Glutamatergic neuron (in vitro differentiated cells): ENCODE measurements around the gene MAP1LC3A. TPM values are rescaled to one million over a fixed set of nuclear protein-coding genes. Genes with fewer than 3 reads are reported as not detected.

Experiments used
- DNase-seq: peaks from one replicate; pipeline ENCODE4 v3.0.0; 2022
- H3K27ac Mint-ChIP-seq: one replicate; pipeline ENCODE4 v1.8.0; 2020; ENCODE audit warnings: mild to moderate bottlenecking, mixed read lengths, inconsistent platforms; ENCODE audit not compliant: unreplicated experiment
- H3K27me3 Mint-ChIP-seq: one replicate; pipeline ENCODE4 v1.8.0; 2020; ENCODE audit warnings: mild to moderate bottlenecking, moderate library complexity, mixed read lengths, inconsistent platforms; ENCODE audit not compliant: unreplicated experiment
- H3K36me3 Mint-ChIP-seq: one replicate; pipeline ENCODE4 v1.8.0; 2020; ENCODE audit warnings: mild to moderate bottlenecking, mixed read lengths, inconsistent platforms; ENCODE audit not compliant: unreplicated experiment
- H3K4me1 Mint-ChIP-seq: one replicate; pipeline ENCODE4 v1.8.0; 2020; ENCODE audit warnings: mild to moderate bottlenecking, low read depth, mixed read lengths, inconsistent platforms; ENCODE audit not compliant: unreplicated experiment
- H3K4me3 Mint-ChIP-seq: one replicate; pipeline ENCODE4 v1.8.0; 2020; ENCODE audit warnings: mild to moderate bottlenecking, mixed read lengths, inconsistent platforms; ENCODE audit not compliant: unreplicated experiment
- H3K9me3 Mint-ChIP-seq: one replicate; pipeline ENCODE4 v1.8.0; 2020; ENCODE audit warnings: mild to moderate bottlenecking, moderate library complexity, mixed read lengths, inconsistent platforms; ENCODE audit not compliant: unreplicated experiment
- total RNA-seq: library from RNA; stranded (reverse); fragmentation: NEBNext Ultra II Directional; extraction: Animal tissue kit (Norgen Biotek cat#: 25700); gene quantifications from one replicate; pipeline ENCODE4 v1.2.1, GENCODE V29; 2021; ENCODE audit not compliant: unreplicated experiment
- TF ChIP-seq, protein P1 (sequence below): fragments of 200-600 bp; sonication (generic); IDR thresholded peaks from one replicate; pipeline ENCODE4 v1.5.0; 2021; ENCODE audit not compliant: partially characterized antibody, unreplicated experiment

MAP1LC3A gene
- total RNA-seq, 1 donor from 2014 or later, result 143 TPM

DNA sequence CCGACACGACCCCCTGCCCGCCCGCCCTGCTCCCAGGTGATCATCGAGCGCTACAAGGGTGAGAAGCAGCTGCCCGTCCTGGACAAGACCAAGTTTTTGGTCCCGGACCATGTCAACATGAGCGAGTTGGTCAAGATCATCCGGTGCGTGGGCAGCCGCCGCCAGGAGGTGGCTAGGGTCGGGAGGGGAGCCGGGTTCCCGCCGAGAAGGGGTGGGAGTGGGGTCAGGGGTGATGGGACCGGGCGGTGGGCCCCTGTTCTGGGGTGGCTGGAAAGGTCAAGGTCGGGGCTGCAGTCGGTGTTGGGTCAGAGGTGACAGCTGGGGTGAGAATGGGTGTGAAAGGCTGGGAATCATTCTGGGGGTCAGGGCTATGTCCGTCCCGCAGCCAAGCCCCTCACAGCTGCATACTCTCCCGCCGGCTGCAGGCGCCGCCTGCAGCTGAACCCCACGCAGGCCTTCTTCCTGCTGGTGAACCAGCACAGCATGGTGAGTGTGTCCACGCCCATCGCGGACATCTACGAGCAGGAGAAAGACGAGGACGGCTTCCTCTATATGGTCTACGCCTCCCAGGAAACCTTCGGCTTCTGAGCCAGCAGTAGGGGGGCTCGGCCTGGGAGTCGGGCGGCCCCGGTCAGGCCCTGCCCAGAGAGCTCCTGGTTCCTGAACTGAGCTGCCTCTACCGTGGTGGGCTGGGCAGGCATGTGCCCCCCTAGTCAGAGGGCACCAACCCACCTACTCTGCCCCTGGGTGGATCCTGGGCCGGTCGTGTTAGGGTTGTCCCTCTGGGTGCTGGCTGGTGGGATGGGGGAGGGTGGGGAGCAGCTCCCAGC, 1.0 kb downstream of the MAP1LC3A start:
- Mint-ChIP-seq H3K27me3 (peaks cover 7% of the 10 kb centered on the region), H3K4me1 (peaks cover 3% of the 10 kb centered on the region), H3K4me3 (peak overlapping the region; percentile 79), H3K9me3 (peaks cover 13% of the 10 kb centered on the region), H3K27ac (peak overlapping the region; percentile 66), H3K36me3 (no peaks in the 10 kb centered on the region)
- peak; percentile 48 for DNase-seq
- TF ChIP-seq, protein P1, sequence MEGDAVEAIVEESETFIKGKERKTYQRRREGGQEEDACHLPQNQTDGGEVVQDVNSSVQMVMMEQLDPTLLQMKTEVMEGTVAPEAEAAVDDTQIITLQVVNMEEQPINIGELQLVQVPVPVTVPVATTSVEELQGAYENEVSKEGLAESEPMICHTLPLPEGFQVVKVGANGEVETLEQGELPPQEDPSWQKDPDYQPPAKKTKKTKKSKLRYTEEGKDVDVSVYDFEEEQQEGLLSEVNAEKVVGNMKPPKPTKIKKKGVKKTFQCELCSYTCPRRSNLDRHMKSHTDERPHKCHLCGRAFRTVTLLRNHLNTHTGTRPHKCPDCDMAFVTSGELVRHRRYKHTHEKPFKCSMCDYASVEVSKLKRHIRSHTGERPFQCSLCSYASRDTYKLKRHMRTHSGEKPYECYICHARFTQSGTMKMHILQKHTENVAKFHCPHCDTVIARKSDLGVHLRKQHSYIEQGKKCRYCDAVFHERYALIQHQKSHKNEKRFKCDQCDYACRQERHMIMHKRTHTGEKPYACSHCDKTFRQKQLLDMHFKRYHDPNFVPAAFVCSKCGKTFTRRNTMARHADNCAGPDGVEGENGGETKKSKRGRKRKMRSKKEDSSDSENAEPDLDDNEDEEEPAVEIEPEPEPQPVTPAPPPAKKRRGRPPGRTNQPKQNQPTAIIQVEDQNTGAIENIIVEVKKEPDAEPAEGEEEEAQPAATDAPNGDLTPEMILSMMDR, result no peak

DNA sequence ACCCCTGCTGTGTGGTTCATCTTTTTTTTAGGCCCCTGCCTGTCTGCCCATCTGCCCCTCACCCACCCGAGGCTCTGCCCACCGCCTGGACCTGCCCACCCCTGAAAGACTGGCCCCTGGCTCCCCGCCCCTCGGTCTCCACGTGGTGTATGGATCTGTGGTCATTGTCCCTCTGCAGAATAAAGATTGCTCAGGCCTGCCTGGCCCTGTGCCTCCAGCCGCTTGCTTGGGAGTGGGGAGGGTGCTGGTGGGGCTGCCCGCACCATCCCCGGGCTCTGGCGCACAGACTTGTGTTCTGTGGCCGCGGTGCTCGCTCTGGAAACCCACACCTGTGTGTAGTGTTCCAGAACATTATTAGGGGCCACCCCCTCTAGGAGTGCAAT, 1.6 kb downstream of the MAP1LC3A start:
- peaks cover 7% of the 10 kb centered on the region for H3K27me3 Mint-ChIP-seq
- H3K27ac Mint-ChIP-seq, result no peak overlapping the region
- H3K9me3 Mint-ChIP-seq, result peaks cover 13% of the 10 kb centered on the region
- no peaks in the 10 kb centered on the region for H3K36me3 Mint-ChIP-seq
- no peak for DNase-seq
- TF ChIP-seq, protein P1, result no peak
- H3K4me3 Mint-ChIP-seq, result peak overlapping the region; percentile 20
- peaks cover 3% of the 10 kb centered on the region for H3K4me1 Mint-ChIP-seq

DNA sequence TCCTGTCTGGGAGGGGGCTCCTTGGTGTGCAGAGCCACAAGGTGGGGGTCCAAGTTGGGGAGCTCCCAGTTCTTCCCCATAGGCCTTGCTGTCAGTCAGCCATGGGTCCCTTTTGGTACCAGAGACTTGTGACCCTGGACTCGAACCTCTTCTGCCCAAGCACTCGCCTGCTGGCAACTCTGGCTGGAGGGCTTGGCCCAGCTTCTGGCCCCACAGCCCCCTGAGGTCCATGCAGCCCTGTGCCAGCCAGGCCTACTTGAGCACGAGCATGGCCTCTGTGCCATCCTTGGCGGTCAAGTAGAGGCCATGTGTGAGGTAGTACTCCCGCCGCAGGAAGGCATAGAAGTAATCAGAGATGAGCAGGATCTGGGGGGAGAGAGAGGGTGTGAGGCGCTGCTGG, 2.1 kb downstream of the MAP1LC3A start:
- Mint-ChIP-seq H3K27ac (no peak overlapping the region), H3K36me3 (no peaks in the 10 kb centered on the region), H3K27me3 (peaks cover 11% of the 10 kb centered on the region), H3K9me3 (peaks cover 13% of the 10 kb centered on the region), H3K4me3 (no peak overlapping the region), H3K4me1 (peaks cover 4% of the 10 kb centered on the region)
- TF ChIP-seq, protein P1, result no peak
- DNase-seq, result no peak

GRCh38 chr20:34561661-34562060, 3.1 kb downstream of the MAP1LC3A start:
- TF ChIP-seq, protein P1, result no peak
- Mint-ChIP-seq H3K4me1 (peaks cover 10% of the 10 kb centered on the region), H3K27ac (no peak overlapping the region), H3K36me3 (no peaks in the 10 kb centered on the region), H3K27me3 (peaks cover 14% of the 10 kb centered on the region), H3K4me3 (no peak overlapping the region), H3K9me3 (peaks cover 13% of the 10 kb centered on the region)
- DNase-seq, result no peak

GRCh38 chr20:34562641-34563040, 4.1 kb downstream of the MAP1LC3A start:
- TF ChIP-seq, protein P1, result no peak
- Mint-ChIP-seq H3K4me1 (peaks cover 9% of the 10 kb centered on the region), H3K27ac (no peak overlapping the region), H3K27me3 (peaks cover 14% of the 10 kb centered on the region), H3K36me3 (no peaks in the 10 kb centered on the region), H3K9me3 (peaks cover 10% of the 10 kb centered on the region), H3K4me3 (no peak overlapping the region)
- DNase-seq, result peak; percentile 66
